GM06990 (cell line): ENCODE results near the gene TRPM3.

ENCODE experiments used
- DNase-seq: peaks from one replicate; pipeline ENCODE4 v3.0.0-alpha.2; 2011; ENCODE audit not compliant: insufficient read length; ENCODE audit errors: extremely low read depth
- H3K27me3 ChIP-seq: replicated peaks from 2 replicates; pipeline ENCODE4 v1.6.0; 2011; ENCODE audit warnings: low read length; ENCODE audit not compliant: control insufficient read depth, insufficient read depth
- H3K36me3 ChIP-seq: 2 replicates; pipeline ENCODE4 v1.5.1; 2011; ENCODE audit warnings: low read length; ENCODE audit not compliant: control insufficient read depth, insufficient read depth
- H3K4me3 ChIP-seq: replicated peaks from 2 replicates; pipeline ENCODE4 v1.5.1; 2011; ENCODE audit warnings: low read depth, mild to moderate bottlenecking, control low read depth, low read length
- CTCF ChIP-seq: IDR thresholded peaks from 2 replicates; pipeline ENCODE4 v1.5.1; 2011; ENCODE audit warnings: low read length, control low read depth, mild to moderate bottlenecking, inconsistent platforms; ENCODE audit not compliant: insufficient read depth, poor library complexity, severe bottlenecking

Gene TRPM3

GRCh38 chr9:70678153-70678552, 443.3 kb downstream of the TRPM3 start:
- DNase-seq, result no peak
- no peak for TF ChIP-seq CTCF
- no peaks in the 10 kb centered on the region for H3K36me3 ChIP-seq
- H3K4me3 ChIP-seq, result no peak overlapping the region
- H3K27me3 ChIP-seq, result no peaks in the 10 kb centered on the region

GRCh38 chr9:70677055-70677735, 444.2 kb downstream of the TRPM3 start:
- TF ChIP-seq CTCF, result no peak
- no peak overlapping the region for H3K4me3 ChIP-seq
- H3K27me3 ChIP-seq, result no peaks in the 10 kb centered on the region
- DNase-seq, result no peak
- H3K36me3 ChIP-seq, result no peaks in the 10 kb centered on the region

DNA sequence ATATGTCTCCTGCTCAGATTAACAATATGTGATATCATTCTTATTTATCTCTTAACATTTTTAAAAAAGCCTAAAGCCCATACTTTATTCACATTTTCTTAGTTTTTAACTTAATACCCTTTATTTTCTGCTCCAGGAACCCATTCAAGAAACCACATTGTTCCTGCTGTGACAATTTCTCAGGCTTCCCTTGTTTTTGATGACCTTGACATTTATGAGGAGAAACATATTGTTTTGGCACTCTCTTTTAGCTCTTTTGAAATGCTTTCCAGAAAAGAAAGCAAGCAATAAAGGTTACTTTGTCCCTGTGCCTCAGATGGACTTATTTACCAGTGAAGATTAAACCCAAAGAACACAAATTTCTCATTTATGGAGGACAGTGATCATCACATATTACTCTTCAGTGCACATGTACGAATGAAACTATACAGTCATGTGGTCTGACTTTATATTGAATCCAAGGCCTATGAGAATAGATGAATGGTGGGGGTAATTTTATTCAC, 445.5 kb downstream of the TRPM3 start:
- Histone ChIP-seq H3K36me3 (no peaks in the 10 kb centered on the region), H3K4me3 (no peak overlapping the region), H3K27me3 (no peaks in the 10 kb centered on the region)
- TF ChIP-seq CTCF, result no peak
- DNase-seq, result no peak

GRCh38 chr9:70673844-70674243, 447.6 kb downstream of the TRPM3 start:
- Histone ChIP-seq H3K27me3 (no peaks in the 10 kb centered on the region), H3K36me3 (no peaks in the 10 kb centered on the region), H3K4me3 (no peak overlapping the region)
- TF ChIP-seq CTCF, result no peak
- no peak for DNase-seq

GRCh38 chr9:70672161-70672649, 449.2 kb downstream of the TRPM3 start:
- H3K36me3 ChIP-seq, result no peaks in the 10 kb centered on the region
- DNase-seq, result no peak
- no peak for TF ChIP-seq CTCF
- no peak overlapping the region for H3K4me3 ChIP-seq
- no peaks in the 10 kb centered on the region for H3K27me3 ChIP-seq
